NCI-H146 (cell line): ENCODE data around the gene CLEC4G.

Experiments
- DNase-seq: peaks from one replicate; lab custom pipeline; 2025; lab: John Stamatoyannopoulos, UW

Gene CLEC4G

GRCh38 chr19:7697721-7698287, 34.1 kb downstream of the CLEC4G start:
- no peak for DNase-seq

GRCh38 chr19:7694499-7694898, 37.4 kb downstream of the CLEC4G start:
- DNase-seq: no peak

- no peak for DNase-seq
Measured at GRCh38 chr19:7692417-7693088, 39.4 kb downstream of the CLEC4G start.

GRCh38 chr19:7691497-7691896, 40.4 kb downstream of the CLEC4G start:
- no peak for DNase-seq

GRCh38 chr19:7690779-7691258, 41.1 kb downstream of the CLEC4G start:
- no peak for DNase-seq

- DNase-seq: no peak
Measured at GRCh38 chr19:7689165-7689564, 42.7 kb downstream of the CLEC4G start.

- DNase-seq: no peak
Measured at GRCh38 chr19:7687177-7687576, 44.7 kb downstream of the CLEC4G start.

- peak; percentile 6 for DNase-seq
Measured at GRCh38 chr19:7685546-7686445, 46.1 kb downstream of the CLEC4G start.

- DNase-seq: no peak
Measured at GRCh38 chr19:7682175-7682855, 49.6 kb downstream of the CLEC4G start.

- no peak for DNase-seq
Measured at GRCh38 chr19:7681340-7682174, 50.4 kb downstream of the CLEC4G start.

- DNase-seq: peak; percentile 67
Measured at GRCh38 chr19:7680606-7681339, 51.1 kb downstream of the CLEC4G start, which contains the start of gene TRAPPC5. TRAPPC5 (plus strand) TSS chr19:7680833; CDS start chr19:7682254, 1,421 bp downstream.

- no peak for DNase-seq
Measured at GRCh38 chr19:7679771-7680605, 51.9 kb downstream of the CLEC4G start.

GRCh38 chr19:7678971-7679751, 52.7 kb downstream of the CLEC4G start:
- DNase-seq: peak; percentile 31
